Karpas-422 (cell line): Measurements from ENCODE around the gene PTPN23. TPM values are rescaled to one million over a fixed set of nuclear protein-coding genes. Genes with fewer than 3 reads are reported as not detected.

ENCODE experiments used
- DNase-seq: peaks from one replicate; pipeline ENCODE4 v3.0.0-alpha.2; 2015
- H2AFZ ChIP-seq: fragments of 200-600 bp; sonication (generic); 2 replicates; pipeline ENCODE4 v1.6.1; 2014; ENCODE audit warnings: antibody characterized with exemption, low read length, mixed read lengths
- H3K27ac ChIP-seq: fragments of 200-600 bp; sonication (generic); 2 replicates; pipeline ENCODE4 v1.5.1; 2014; ENCODE audit warnings: mild to moderate bottlenecking, low read length, moderate library complexity
- H3K27me3 ChIP-seq: fragments of 200-600 bp; sonication (generic); 2 replicates; pipeline ENCODE4 v1.6.1; 2014; ENCODE audit warnings: low read length, mixed read lengths
- H3K36me3 ChIP-seq: fragments of 200-600 bp; sonication (generic); 2 replicates; pipeline ENCODE4 v1.6.1; 2014; ENCODE audit warnings: low read length, mixed read lengths; ENCODE audit not compliant: insufficient read depth
- H3K4me1 ChIP-seq: fragments of 200-600 bp; sonication (generic); 2 replicates; pipeline ENCODE4 v1.6.1; 2014; ENCODE audit warnings: mild to moderate bottlenecking, low read length, mixed read lengths
- H3K4me2 ChIP-seq: fragments of 200-600 bp; sonication (generic); 2 replicates; pipeline ENCODE4 v1.6.1; 2014; ENCODE audit warnings: low read length, low read depth, mild to moderate bottlenecking; ENCODE audit not compliant: poor library complexity, severe bottlenecking
- H3K4me3 ChIP-seq: fragments of 200-600 bp; sonication (generic); 2 replicates; pipeline ENCODE4 v1.5.1; 2014; ENCODE audit warnings: mild to moderate bottlenecking, antibody characterized with exemption, low read length, mixed read lengths
- H3K79me2 ChIP-seq: fragments of 200-600 bp; sonication (generic); 2 replicates; pipeline ENCODE4 v1.6.1; 2014; ENCODE audit warnings: mild to moderate bottlenecking, low read length, mixed read lengths
- H3K9ac ChIP-seq: fragments of 200-600 bp; sonication (generic); 2 replicates; pipeline ENCODE4 v1.6.0; 2014; ENCODE audit warnings: low read length
- H3K9me2 ChIP-seq: fragments of 200-600 bp; sonication (generic), shearing (Covaris generic); replicated peaks from 2 replicates; pipeline ENCODE4 v1.6.0; 2014; ENCODE audit warnings: mild to moderate bottlenecking, low read length, moderate library complexity; ENCODE audit not compliant: insufficient read depth
- H3K9me3 ChIP-seq: fragments of 300-700, 200-600 bp; sonication (generic); 2 replicates; pipeline ENCODE4 v1.6.1; 2014; ENCODE audit warnings: low read length, mixed read lengths
- H4K20me1 ChIP-seq: fragments of 200-600 bp; sonication (generic); 2 replicates; pipeline ENCODE4 v1.6.1; 2014; ENCODE audit warnings: mild to moderate bottlenecking, antibody characterized with exemption, low read length, low read depth; ENCODE audit not compliant: insufficient read depth
- total RNA-seq: library from RNA; depleted of rRNA; stranded (reverse); fragments of >200 nt; shearing (Covaris generic); gene quantifications from 2 replicates; pipeline ENCODE4 v1.2.3, GENCODE V29; 2014; ENCODE audit warnings: low replicate concordance

Gene PTPN23
- total RNA-seq, 1 experiment from 2014 or later, result 7.9 TPM

DNA sequence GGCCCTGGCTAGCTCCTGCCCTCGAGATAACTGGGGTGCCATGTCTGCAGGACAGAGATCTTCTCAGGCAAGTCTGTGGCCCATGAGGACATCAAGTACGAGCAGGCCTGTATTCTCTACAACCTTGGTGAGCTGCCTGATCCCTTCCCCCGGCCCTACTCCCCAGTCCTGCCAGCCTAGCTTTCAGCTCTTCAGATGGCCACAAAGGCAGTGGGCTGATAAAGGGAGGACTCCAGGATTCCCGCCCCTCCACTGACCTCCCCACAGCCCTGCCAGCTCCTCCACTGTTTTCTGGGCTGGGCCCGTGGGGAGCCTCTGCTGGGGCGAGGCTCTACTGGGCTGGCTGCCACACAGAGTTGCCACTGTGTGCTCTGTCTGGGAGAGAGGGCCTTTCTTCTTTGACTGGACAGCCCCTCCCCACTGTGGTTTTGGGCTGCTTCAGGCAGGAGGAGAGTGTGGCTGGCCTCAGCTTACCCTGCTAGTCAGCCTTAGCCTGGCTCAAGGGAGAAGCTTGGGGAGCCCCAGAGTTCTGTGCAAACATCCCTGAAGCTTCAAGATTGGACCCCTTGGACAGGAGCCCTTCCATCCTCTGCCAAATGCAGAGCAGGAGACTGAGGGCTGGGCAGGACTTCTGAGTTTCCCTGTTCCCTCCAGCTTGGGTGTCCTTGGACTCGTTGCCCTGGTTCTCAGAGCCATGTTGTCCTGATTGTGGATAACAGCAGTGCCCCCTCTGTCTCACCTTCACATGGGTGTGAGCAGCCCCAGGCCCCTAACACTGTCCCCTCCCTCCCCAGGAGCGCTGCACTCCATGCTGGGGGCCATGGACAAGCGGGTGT, 24.4 kb downstream of the PTPN23 start:
- H3K4me2 ChIP-seq, result no peak overlapping the region
- H3K36me3 ChIP-seq, result 0 out of 2 replicates have a peak, but pooled peaks cover 5% of the 10 kb centered on the region
- H2AFZ ChIP-seq, result no peak overlapping the region
- peaks cover 25% of the 10 kb centered on the region for H3K79me2 ChIP-seq
- H3K27ac ChIP-seq, result no peak overlapping the region
- no peaks in the 10 kb centered on the region for H3K9me2 ChIP-seq
- peaks cover 7% of the 10 kb centered on the region for H3K4me1 ChIP-seq
- DNase-seq, result no peak
- H3K27me3 ChIP-seq, result no peaks in the 10 kb centered on the region
- no peak overlapping the region for H3K4me3 ChIP-seq
- H4K20me1 ChIP-seq, result peaks cover 6% of the 10 kb centered on the region; the same call in 1 of the 2 replicates
- H3K9me3 ChIP-seq, result no peaks in the 10 kb centered on the region
- H3K9ac ChIP-seq, result no peak overlapping the region

DNA sequence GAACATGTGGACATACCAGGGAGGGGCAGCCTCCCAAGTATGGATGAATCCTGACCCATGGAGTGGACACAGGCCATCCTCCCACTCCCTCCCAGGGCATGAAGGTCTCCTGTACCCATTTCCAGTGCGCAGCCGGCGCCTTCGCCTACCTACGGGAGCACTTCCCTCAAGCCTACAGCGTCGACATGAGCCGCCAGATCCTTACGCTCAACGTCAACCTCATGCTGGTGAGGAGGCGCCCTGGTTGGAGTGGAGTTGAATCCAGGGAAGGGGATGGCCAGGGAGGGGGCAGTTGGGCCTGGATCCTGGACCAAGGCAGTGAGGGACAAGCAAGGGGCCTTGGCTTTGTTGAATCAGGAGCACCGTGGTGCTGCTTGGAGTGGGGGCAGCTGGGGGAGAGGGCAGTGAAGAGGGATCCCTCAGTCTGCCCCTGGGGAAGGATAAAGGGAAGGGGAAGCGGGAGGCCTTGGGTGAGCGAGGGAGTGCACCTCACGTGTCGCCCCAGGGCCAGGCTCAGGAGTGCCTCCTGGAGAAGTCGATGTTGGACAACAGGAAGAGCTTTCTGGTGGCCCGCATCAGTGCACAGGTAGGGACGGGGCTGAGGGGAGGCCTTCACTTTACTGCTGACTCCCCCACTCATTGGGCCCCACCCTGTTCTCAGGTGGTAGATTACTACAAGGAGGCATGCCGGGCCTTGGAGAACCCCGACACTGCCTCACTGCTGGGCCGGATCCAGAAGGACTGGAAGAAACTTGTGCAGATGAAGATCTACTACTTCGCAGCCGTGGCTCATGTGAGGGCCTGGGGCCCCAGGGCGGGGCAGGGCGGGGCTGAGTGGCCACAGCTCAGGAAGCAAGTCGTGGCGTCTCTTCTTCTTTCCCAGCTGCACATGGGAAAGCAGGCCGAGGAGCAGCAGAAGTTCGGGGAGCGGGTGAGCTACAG, 25.3 kb downstream of the PTPN23 start:
- H3K36me3 ChIP-seq, result 0 out of 2 replicates have a peak, but pooled peaks cover 4% of the 10 kb centered on the region
- peaks cover 6% of the 10 kb centered on the region; the same call in 1 of the 2 replicates for H4K20me1 ChIP-seq
- H3K79me2 ChIP-seq, result peaks cover 23% of the 10 kb centered on the region
- H3K4me1 ChIP-seq, result peaks cover 7% of the 10 kb centered on the region
- no peak for DNase-seq
- H3K9ac ChIP-seq, result no peak overlapping the region
- no peaks in the 10 kb centered on the region for H3K27me3 ChIP-seq
- H3K9me2 ChIP-seq, result no peaks in the 10 kb centered on the region
- H3K4me3 ChIP-seq, result no peak overlapping the region
- H3K9me3 ChIP-seq, result no peaks in the 10 kb centered on the region
- no peak overlapping the region for H3K4me2 ChIP-seq
- no peak overlapping the region for H3K27ac ChIP-seq
- no peak overlapping the region for H2AFZ ChIP-seq

- H3K27ac ChIP-seq, result no peak overlapping the region
- H3K9me2 ChIP-seq, result no peaks in the 10 kb centered on the region
- H2AFZ ChIP-seq, result no peak overlapping the region
- no peak overlapping the region for H3K4me2 ChIP-seq
- DNase-seq, result peak; percentile 75
- no peak overlapping the region for H3K9ac ChIP-seq
- H3K36me3 ChIP-seq, result peaks cover 7% of the 10 kb centered on the region; the same call in 1 of the 2 replicates
- peaks cover 6% of the 10 kb centered on the region; the same call in 1 of the 2 replicates for H4K20me1 ChIP-seq
- H3K4me1 ChIP-seq, result peaks cover 7% of the 10 kb centered on the region
- H3K9me3 ChIP-seq, result no peaks in the 10 kb centered on the region
- no peaks in the 10 kb centered on the region for H3K27me3 ChIP-seq
- H3K4me3 ChIP-seq, result no peak overlapping the region
- H3K79me2 ChIP-seq, result peaks cover 18% of the 10 kb centered on the region
These were observed 25.9 kb downstream of the PTPN23 start for GRCh38 chr3:47406762-47407149.

- DNase-seq, result no peak
- Histone ChIP-seq H3K9me3 (no peaks in the 10 kb centered on the region), H3K27ac (no peak overlapping the region), H3K9me2 (no peaks in the 10 kb centered on the region), H3K27me3 (no peaks in the 10 kb centered on the region), H3K4me2 (no peak overlapping the region), H3K4me3 (no peak overlapping the region), H3K9ac (no peak overlapping the region), H2AFZ (no peak overlapping the region), H3K4me1 (peaks cover 7% of the 10 kb centered on the region), H3K79me2 (peaks cover 17% of the 10 kb centered on the region), H3K36me3 (peaks cover 11% of the 10 kb centered on the region; the same call in 1 of the 2 replicates), H4K20me1 (peaks cover 6% of the 10 kb centered on the region; the same call in 1 of the 2 replicates)
These were observed 26.4 kb downstream of the PTPN23 start for GRCh38 chr3:47407237-47407636.

GRCh38 chr3:47407896-47408838, 27.3 kb downstream of the PTPN23 start:
- Histone ChIP-seq H3K4me2 (no peak overlapping the region), H3K4me3 (no peak overlapping the region), H3K27ac (no peak overlapping the region), H4K20me1 (peaks cover 6% of the 10 kb centered on the region; the same call in 1 of the 2 replicates), H3K9me3 (no peaks in the 10 kb centered on the region), H3K9ac (no peak overlapping the region), H3K9me2 (no peaks in the 10 kb centered on the region), H3K36me3 (peaks cover 14% of the 10 kb centered on the region; the same call in 1 of the 2 replicates), H3K27me3 (no peaks in the 10 kb centered on the region), H2AFZ (no peak overlapping the region), H3K4me1 (peaks cover 7% of the 10 kb centered on the region), H3K79me2 (peaks cover 17% of the 10 kb centered on the region)
- no peak for DNase-seq

DNA sequence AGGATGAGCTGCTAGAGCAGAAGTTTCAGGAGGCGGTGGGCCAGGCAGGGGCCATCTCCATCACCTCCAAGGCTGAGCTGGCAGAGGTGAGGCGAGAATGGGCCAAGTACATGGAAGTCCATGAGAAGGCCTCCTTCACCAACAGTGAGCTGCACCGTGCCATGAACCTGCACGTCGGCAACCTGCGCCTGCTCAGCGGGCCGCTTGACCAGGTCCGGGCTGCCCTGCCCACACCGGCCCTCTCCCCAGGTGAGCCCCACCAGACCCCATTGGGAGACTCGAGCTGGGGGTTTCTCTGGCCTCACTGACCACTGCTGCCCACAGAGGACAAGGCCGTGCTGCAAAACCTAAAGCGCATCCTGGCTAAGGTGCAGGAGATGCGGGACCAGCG, 28.0 kb downstream of the PTPN23 start:
- Histone ChIP-seq H3K79me2 (peaks cover 11% of the 10 kb centered on the region; the same call in 1 of the 2 replicates), H3K9me2 (no peaks in the 10 kb centered on the region), H3K9me3 (no peaks in the 10 kb centered on the region), H2AFZ (no peak overlapping the region), H4K20me1 (peaks cover 6% of the 10 kb centered on the region; the same call in 1 of the 2 replicates), H3K4me3 (no peak overlapping the region), H3K27me3 (no peaks in the 10 kb centered on the region), H3K4me2 (no peak overlapping the region), H3K36me3 (peaks cover 14% of the 10 kb centered on the region; the same call in 1 of the 2 replicates), H3K9ac (no peak overlapping the region), H3K4me1 (peaks cover 7% of the 10 kb centered on the region), H3K27ac (no peak overlapping the region)
- no peak for DNase-seq

DNA sequence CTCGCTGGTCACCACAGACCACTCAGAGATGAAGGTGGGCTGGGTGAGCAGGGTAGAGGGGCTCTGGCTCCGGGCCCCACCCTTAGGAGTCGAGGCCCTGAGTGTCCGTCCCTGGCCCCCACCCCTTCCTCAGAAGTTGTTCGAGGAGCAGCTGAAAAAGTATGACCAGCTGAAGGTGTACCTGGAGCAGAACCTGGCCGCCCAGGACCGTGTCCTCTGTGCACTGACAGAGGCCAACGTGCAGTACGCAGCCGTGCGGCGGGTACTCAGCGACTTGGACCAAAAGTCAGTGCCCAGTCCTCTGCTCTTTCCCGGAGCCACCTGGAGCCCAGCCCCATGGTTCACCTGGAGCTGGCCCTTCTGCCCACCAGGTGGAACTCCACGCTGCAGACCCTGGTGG, 28.5 kb downstream of the PTPN23 start:
- Histone ChIP-seq H3K27me3 (no peaks in the 10 kb centered on the region), H3K36me3 (peaks cover 17% of the 10 kb centered on the region), H3K9me3 (no peaks in the 10 kb centered on the region), H3K9me2 (no peaks in the 10 kb centered on the region), H3K4me1 (peaks cover 7% of the 10 kb centered on the region), H3K9ac (no peak overlapping the region), H4K20me1 (peaks cover 6% of the 10 kb centered on the region; the same call in 1 of the 2 replicates), H3K4me3 (no peak overlapping the region), H2AFZ (no peak overlapping the region), H3K27ac (no peak overlapping the region), H3K79me2 (peaks cover 11% of the 10 kb centered on the region; the same call in 1 of the 2 replicates), H3K4me2 (no peak overlapping the region)
- DNase-seq, result no peak
